Brain microvascular endothelial cell (primary cell): Measurements from ENCODE around the gene ZNF37A.
"Not testable (repeated sequence)": the region's sequence is repeated elsewhere in the genome, so short reads cannot be mapped to it uniquely, and the experiment has no call there.

ENCODE experiments used
- DNase-seq: peaks from one replicate; pipeline ENCODE4 v3.0.0-alpha.2; 2020
- H3K27ac ChIP-seq: fragments of 250-450 bp; sonication (Bioruptor Pico); 2 replicates; pipeline ENCODE4 v1.5.1; 2020; ENCODE audit warnings: mild to moderate bottlenecking, moderate library complexity
- H3K27me3 ChIP-seq: fragments of 250-450 bp; sonication (Bioruptor Pico); replicated peaks from 2 replicates; pipeline ENCODE4 v1.5.1; 2020; ENCODE audit warnings: mild to moderate bottlenecking
- H3K36me3 ChIP-seq: fragments of 250-450 bp; sonication (Bioruptor Pico); replicated peaks from 2 replicates; pipeline ENCODE4 v1.5.1; 2020; ENCODE audit warnings: mild to moderate bottlenecking
- H3K4me3 ChIP-seq: 2 replicates; pipeline ENCODE4 v1.5.1; 2011; ENCODE audit warnings: low read depth, mild to moderate bottlenecking, control low read depth, low read length, moderate library complexity
- CTCF ChIP-seq: IDR thresholded peaks from 2 replicates; pipeline ENCODE4 v1.5.1; 2011; ENCODE audit warnings: low read depth, mild to moderate bottlenecking, moderate library complexity, low read length, control low read depth, inconsistent platforms; ENCODE audit errors: missing control alignments
- in situ Hi-C: cut with HindIII; loops from 2 replicates; pipeline ENCODE4 v1.10.0; 2017; ENCODE audit warnings: low sequenced_read_pairs, low pct_ligation_motif_present

Gene ZNF37A

GRCh38 chr10:38143587-38143986 is 49.5 kb downstream of the ZNF37A start:
- no peak overlapping the region for H3K4me3 ChIP-seq
- no peaks in the 10 kb centered on the region for H3K27me3 ChIP-seq
- H3K27ac ChIP-seq, result no peak overlapping the region
- no peak for DNase-seq
- TF ChIP-seq CTCF, result no peak
- no peaks in the 10 kb centered on the region for H3K36me3 ChIP-seq
- in situ Hi-C loops, result no loop called here

DNA sequence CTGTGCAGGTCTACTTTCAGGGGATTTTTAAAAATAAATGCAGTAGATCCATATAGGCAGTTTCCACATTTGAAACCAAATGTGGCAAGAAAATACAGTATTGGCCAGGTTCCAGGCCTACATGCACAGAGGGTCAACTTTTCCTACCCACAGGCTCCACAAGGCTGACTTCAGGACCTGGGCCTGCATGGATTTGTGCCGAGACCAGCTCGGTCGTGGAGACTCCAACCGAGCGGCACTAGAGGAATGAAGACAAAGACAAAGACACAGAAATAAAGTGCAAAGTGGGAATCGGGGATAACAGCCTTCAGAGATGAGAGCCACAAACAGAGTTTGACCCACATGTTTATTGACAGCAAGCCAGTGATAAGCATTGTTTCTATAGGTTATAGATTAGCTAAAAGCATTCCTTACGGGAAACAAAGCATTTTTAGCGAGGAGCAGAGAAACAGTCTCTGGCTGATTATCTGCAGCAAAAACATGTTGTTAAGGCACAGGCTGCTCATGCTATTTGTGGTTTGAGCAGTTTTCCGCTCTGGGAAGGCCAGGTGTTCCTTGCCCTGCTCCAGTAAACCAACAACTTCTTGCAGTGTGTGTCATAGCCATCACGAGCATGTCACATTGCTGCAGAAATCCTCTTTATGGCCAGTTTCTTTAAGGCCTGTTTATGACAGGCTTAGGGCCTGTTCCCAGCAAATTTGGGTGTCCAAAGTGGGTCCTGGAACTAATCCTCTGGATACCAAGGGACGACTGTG is 52.6 kb downstream of the ZNF37A start:
- Histone ChIP-seq H3K27ac (no peak overlapping the region), H3K36me3 (no peaks in the 10 kb centered on the region)
- in situ Hi-C loops, result no loop called here

DNA sequence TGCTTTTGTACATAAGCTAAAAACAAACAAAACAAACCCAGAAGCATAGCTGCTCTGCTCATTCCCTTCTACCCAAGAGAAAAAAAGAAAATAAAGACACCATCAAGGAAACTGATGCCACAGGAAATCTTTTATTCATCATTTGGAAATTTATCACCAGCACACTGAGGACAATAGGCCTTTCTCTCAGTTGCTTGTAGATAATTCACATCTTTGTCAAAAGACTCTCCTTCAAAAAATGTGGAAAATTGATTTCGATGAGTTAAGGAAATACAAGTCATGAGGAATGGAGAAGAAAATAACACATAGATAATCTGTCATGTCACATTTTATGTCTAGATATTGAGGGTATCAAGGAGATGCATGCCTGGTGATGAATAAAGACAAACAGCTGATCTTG is 53.5 kb downstream of the ZNF37A start:
- DNase-seq, result no peak
- TF ChIP-seq CTCF, result no peak
- no peaks in the 10 kb centered on the region for H3K36me3 ChIP-seq
- no peak overlapping the region for H3K4me3 ChIP-seq
- in situ Hi-C loops, result no loop called here
- no peaks in the 10 kb centered on the region for H3K27me3 ChIP-seq
- no peak overlapping the region for H3K27ac ChIP-seq

More for the DNA sequence above, 52.6 kb downstream of the ZNF37A start:
- Histone ChIP-seq H3K4me3 (no peak overlapping the region), H3K27me3 (no peaks in the 10 kb centered on the region)
- DNase-seq, result no peak
- no peak for TF ChIP-seq CTCF

DNA sequence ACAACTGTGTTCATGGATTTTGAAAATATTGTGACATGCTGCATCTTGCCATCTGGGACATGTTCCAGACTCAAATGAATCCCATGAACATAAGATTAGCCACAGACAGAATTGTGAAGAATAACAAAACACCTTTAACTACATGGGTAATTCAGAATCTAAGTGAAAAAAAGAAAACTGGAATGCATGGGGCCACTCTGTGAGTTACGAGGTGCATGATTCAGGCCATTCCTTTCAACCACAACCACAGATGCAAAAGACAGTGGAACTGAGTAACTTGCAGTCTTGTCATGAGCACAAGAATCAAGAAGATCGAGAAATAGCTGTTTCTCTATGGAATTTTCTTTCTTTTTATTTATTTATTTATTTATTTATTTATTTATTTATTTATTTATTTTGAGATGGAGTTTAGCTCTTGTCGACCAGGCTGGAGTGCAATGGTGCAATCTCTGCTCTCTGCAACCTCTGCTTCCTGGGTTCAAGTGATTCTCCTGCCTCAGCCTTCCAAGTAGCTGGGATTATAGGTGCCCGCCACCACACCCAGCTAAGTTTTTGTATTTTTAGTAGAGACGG is 56.8 kb downstream of the ZNF37A start:
- in situ Hi-C loops, H3K36me3 ChIP-seq, DNase-seq, H3K4me3 ChIP-seq, H3K27ac ChIP-seq, H3K27me3 ChIP-seq: not testable (repeated sequence)

GRCh38 chr10:38156416-38157269 is 62.5 kb downstream of the ZNF37A start:
- in situ Hi-C loops, result no loop called here
- no peak for TF ChIP-seq CTCF
- no peaks in the 10 kb centered on the region for H3K27me3 ChIP-seq
- DNase-seq, result no peak
- H3K36me3 ChIP-seq, result no peaks in the 10 kb centered on the region
- H3K27ac ChIP-seq, result no peak overlapping the region
- no peak overlapping the region for H3K4me3 ChIP-seq

- H3K27ac ChIP-seq, result no peak overlapping the region
- in situ Hi-C loops, result no loop called here
- no peak for DNase-seq
- H3K27me3 ChIP-seq, result no peaks in the 10 kb centered on the region
- H3K36me3 ChIP-seq, result no peaks in the 10 kb centered on the region
- no peak for TF ChIP-seq CTCF
- no peak overlapping the region for H3K4me3 ChIP-seq
Observed at GRCh38 chr10:38157270-38157685, 63.1 kb downstream of the ZNF37A start.
